ENCODE results near the gene NOL7. TPM values are rescaled to one million over a fixed set of nuclear protein-coding genes. Genes with fewer than 3 reads are reported as not detected.

The NOL7 gene
- total RNA-seq, 1 donor from 2014 or later: 52.0 TPM

- Histone ChIP-seq H3K4me1 (no peaks in the 10 kb centered on the region), H3K27me3 (no peaks in the 10 kb centered on the region), H3K4me3 (no peak overlapping the region), H3K9me3 (no peaks in the 10 kb centered on the region), H3K36me3 (peaks cover 63% of the 10 kb centered on the region), H3K27ac (no peak overlapping the region)
- no peak for TF ChIP-seq CTCF (IDR thresholded peaks at IDR 0.05)
- ATAC-seq (no peak), DNase-seq (no peak)
- intact Hi-C loops (cut with DNase I): no loop called here
These were observed 25.3 kb upstream of the NOL7 start for GRCh38 chr6:13589801-13590200.

- no peak for ATAC-seq
- Histone ChIP-seq H3K27me3 (no peaks in the 10 kb centered on the region), H3K27ac (no peak overlapping the region), H3K4me3 (no peak overlapping the region), H3K4me1 (no peaks in the 10 kb centered on the region), H3K9me3 (no peaks in the 10 kb centered on the region), H3K36me3 (peaks cover 68% of the 10 kb centered on the region)
- no peak for DNase-seq
- no peak for TF ChIP-seq CTCF (IDR thresholded peaks at IDR 0.05)
- intact Hi-C loops (cut with DNase I): no loop called here
These were observed 24.5 kb upstream of the NOL7 start for GRCh38 chr6:13590574-13591153.

GRCh38 chr6:13591205-13591921, 23.8 kb upstream of the NOL7 start:
- no peak for TF ChIP-seq CTCF (IDR thresholded peaks at IDR 0.05)
- no peak for DNase-seq
- intact Hi-C loops (cut with DNase I): no loop called here

GRCh38 chr6:13593103-13593502, 22.0 kb upstream of the NOL7 start:
- no peaks in the 10 kb centered on the region for H3K27me3 ChIP-seq
- TF ChIP-seq CTCF (IDR thresholded peaks at IDR 0.05): no peak
- H3K4me1 ChIP-seq: no peaks in the 10 kb centered on the region
- no peak for ATAC-seq
- H3K4me3 ChIP-seq: no peak overlapping the region
- intact Hi-C loops (cut with DNase I): no loop called here
- no peaks in the 10 kb centered on the region for H3K9me3 ChIP-seq
- no peak overlapping the region for H3K27ac ChIP-seq
- H3K36me3 ChIP-seq: peaks cover 78% of the 10 kb centered on the region
- DNase-seq: no peak

More at GRCh38 chr6:13591205-13591921, 23.8 kb upstream of the NOL7 start:
- Histone ChIP-seq H3K36me3 (peaks cover 73% of the 10 kb centered on the region), H3K9me3 (no peaks in the 10 kb centered on the region), H3K4me3 (no peak overlapping the region), H3K27ac (no peak overlapping the region), H3K4me1 (no peaks in the 10 kb centered on the region), H3K27me3 (no peaks in the 10 kb centered on the region)
- ATAC-seq: no peak

- Histone ChIP-seq H3K4me3 (no peak overlapping the region), H3K36me3 (peaks cover 76% of the 10 kb centered on the region), H3K9me3 (no peaks in the 10 kb centered on the region), H3K4me1 (no peaks in the 10 kb centered on the region), H3K27me3 (no peaks in the 10 kb centered on the region), H3K27ac (no peak overlapping the region)
- TF ChIP-seq CTCF (IDR thresholded peaks at IDR 0.05): no peak
- DNase-seq (no peak), ATAC-seq (no peak)
- intact Hi-C loops (cut with DNase I): no loop called here
These were observed 21.4 kb upstream of the NOL7 start for GRCh38 chr6:13593720-13594119.
